PC-3 (cell line): ENCODE data around the gene LIN7B. TPM values are rescaled to one million over a fixed set of nuclear protein-coding genes. Genes with fewer than 3 reads are reported as not detected.

Experiments used
- ATAC-seq: fragments of 200-7000 bp; cut with Tn5 transposase; 2 replicates; pipeline ENCODE4 v1.9.1; 2020; ENCODE audit warnings: mild to moderate bottlenecking, moderate library complexity
- BruUV-seq: library from RNA; stranded (reverse); fragments of 400-500 nt; replicated peaks from 2 replicates; lab custom pipeline; 2021; lab: Mats Ljungman, UMichigan
- CTCF ChIA-PET: fragments of 300-600 bp; sonication (Branson Sonifier 250); formaldehyde crosslinking; loops from one replicate; lab custom pipeline; 2022; ENCODE audit warnings: antibody characterized with exemption; lab: Charles Lee
- POLR2A ChIA-PET: fragments of 300-600 bp; sonication (Branson Sonifier 250); formaldehyde crosslinking; loops from one replicate; lab custom pipeline; 2022; ENCODE audit warnings: antibody characterized with exemption; ENCODE audit not compliant: unreplicated experiment; lab: Charles Lee
- DNase-seq: peaks from one replicate; pipeline ENCODE4 v3.0.0-alpha.2; 2015
- H2AFZ ChIP-seq: fragments of 300-600 bp; sonication (generic); 2 replicates; pipeline ENCODE4 v1.6.0; 2016; ENCODE audit warnings: antibody characterized with exemption, low read length
- H3F3A ChIP-seq: fragments of 300-600 bp; sonication (generic); one replicate; pipeline ENCODE4 v1.6.0; 2017; ENCODE audit warnings: antibody characterized with exemption, low read length, control low read depth, mild to moderate bottlenecking; ENCODE audit not compliant: unreplicated experiment
- H3K27ac ChIP-seq: fragments of 300-600 bp; sonication (generic); 2 replicates; pipeline ENCODE4 v1.5.1; 2016; ENCODE audit warnings: mild to moderate bottlenecking, low read length
- H3K27me3 ChIP-seq: fragments of 300-600 bp; sonication (generic); 2 replicates; pipeline ENCODE4 v1.6.1; 2016; ENCODE audit warnings: low read length, mixed read lengths
- H3K36me3 ChIP-seq: fragments of 300-600 bp; sonication (generic); 2 replicates; pipeline ENCODE4 v1.6.1; 2016; ENCODE audit warnings: low read depth, mixed run types, low read length, mixed read lengths
- H3K4me1 ChIP-seq: fragments of 300-600 bp; sonication (generic); 2 replicates; pipeline ENCODE4 v1.5.1; 2016; ENCODE audit warnings: low read length; ENCODE audit not compliant: insufficient read depth
- H3K4me2 ChIP-seq: fragments of 300-600 bp; sonication (generic); 2 replicates; pipeline ENCODE4 v1.6.0; 2016; ENCODE audit warnings: low read length
- H3K4me3 ChIP-seq: fragments of 300-600 bp; sonication (generic); 2 replicates; pipeline ENCODE4 v1.5.1; 2016; ENCODE audit warnings: mild to moderate bottlenecking, low read length, mixed read lengths
- H3K79me2 ChIP-seq: fragments of 300-600 bp; sonication (generic); 2 replicates; pipeline ENCODE4 v1.6.1; 2017; ENCODE audit warnings: low read length, mixed read lengths
- H3K9ac ChIP-seq: fragments of 300-600 bp; sonication (generic); 2 replicates; pipeline ENCODE4 v1.6.0; 2016; ENCODE audit warnings: mild to moderate bottlenecking, low read length
- H3K9me2 ChIP-seq: fragments of 300-600 bp; sonication (generic); replicated peaks from 2 replicates; pipeline ENCODE4 v1.6.1; 2016; ENCODE audit warnings: mixed run types, low read length, mixed read lengths
- H3K9me3 ChIP-seq: fragments of 300-600 bp; sonication (generic); 2 replicates; pipeline ENCODE4 v1.6.1; 2016; ENCODE audit warnings: low read length, mixed read lengths
- H4K20me1 ChIP-seq: fragments of 300-600 bp; sonication (generic); 2 replicates; pipeline ENCODE4 v1.6.1; 2016; ENCODE audit warnings: low read length, mixed read lengths
- CTCF ChIP-seq: fragments of 300-600 bp; sonication (generic); conservative IDR thresholded peaks from 2 replicates; pipeline ENCODE4 v1.5.1; 2017; ENCODE audit warnings: antibody characterized with exemption, low read depth, mild to moderate bottlenecking, low read length
- EZH2 ChIP-seq: fragments of 300-600 bp; sonication (generic); IDR thresholded peaks from one replicate; pipeline ENCODE4 v1.6.1; 2017; ENCODE audit warnings: antibody characterized with exemption, mild to moderate bottlenecking, low read length; ENCODE audit not compliant: unreplicated experiment
- EZH2phosphoT487 ChIP-seq: fragments of 300-600 bp; sonication (generic); IDR thresholded peaks from 2 replicates; pipeline ENCODE4 v1.6.1; 2018; ENCODE audit warnings: mild to moderate bottlenecking, antibody characterized with exemption, low read length, borderline replicate concordance
- intact Hi-C: fragments of 100-400 bp; cut with micrococcal nuclease; formaldehyde crosslinking; loops from 2 replicates; pipeline ENCODE4 v1.9.0; 2023
- total RNA-seq: library from RNA; depleted of rRNA; stranded (reverse); fragments of >200 nt; gene quantifications from 2 replicates; pipeline ENCODE4 v1.2.3, GENCODE V29; 2014

Gene LIN7B
- total RNA-seq, 1 experiment from 2014 or later: 11.6 TPM

- ChIA-PET CTCF (no interaction called here), POLR2A (interaction anchor here (0.7 kb wide), 1 partner anchor 394 kb away, joined by 5 read pairs; no protein-coding TSS in a partner anchor)
- no peak overlapping the region for H3K9ac ChIP-seq
- no peak for ATAC-seq
- DNase-seq: no peak
- H2AFZ ChIP-seq: no peak overlapping the region
- H4K20me1 ChIP-seq: no peaks in the 10 kb centered on the region
- no peak overlapping the region for H3K27ac ChIP-seq
- no peaks in the 10 kb centered on the region for H3K9me3 ChIP-seq
- H3K79me2 ChIP-seq: no peaks in the 10 kb centered on the region
- TF ChIP-seq CTCF: no peak
- TF ChIP-seq EZH2: no peak
- intact Hi-C loops: no loop called here
- H3F3A ChIP-seq: no peaks in the 10 kb centered on the region
- no TSS peak for BruUV-seq
- H3K27me3 ChIP-seq: no peaks in the 10 kb centered on the region
- no peaks in the 10 kb centered on the region for H3K4me1 ChIP-seq
- H3K4me2 ChIP-seq: no peak overlapping the region
- no peak overlapping the region for H3K4me3 ChIP-seq
- H3K9me2 ChIP-seq: no peaks in the 10 kb centered on the region
- H3K36me3 ChIP-seq: no peaks in the 10 kb centered on the region
Measured at GRCh38 chr19:49133621-49134454, 19.7 kb downstream of the LIN7B start.

- TF ChIP-seq CTCF (no peak), EZH2phosphoT487 (no peak), EZH2 (no peak)
- no peak for DNase-seq
- no TSS peak for BruUV-seq
- intact Hi-C loops: no loop called here
- POLR2A ChIA-PET: no interaction called here
- Histone ChIP-seq H3K9me2 (no peaks in the 10 kb centered on the region), H4K20me1 (no peaks in the 10 kb centered on the region), H3K4me2 (no peak overlapping the region), H3K9me3 (no peaks in the 10 kb centered on the region), H3K4me1 (no peaks in the 10 kb centered on the region), H3K27me3 (no peaks in the 10 kb centered on the region), H3K27ac (no peak overlapping the region), H3K79me2 (no peaks in the 10 kb centered on the region), H3K4me3 (no peak overlapping the region), H2AFZ (no peak overlapping the region), H3K9ac (no peak overlapping the region), H3K36me3 (no peaks in the 10 kb centered on the region), H3F3A (no peaks in the 10 kb centered on the region)
- ATAC-seq: no peak
- CTCF ChIA-PET: no interaction called here
Measured at GRCh38 chr19:49135686-49136085, 21.5 kb downstream of the LIN7B start.

GRCh38 chr19:49136771-49137171 lies 22.6 kb downstream of the LIN7B start:
- POLR2A ChIA-PET: no interaction called here

More at GRCh38 chr19:49136771-49137171, 22.6 kb downstream of the LIN7B start:
- no peak overlapping the region for H3K27ac ChIP-seq
- no peak overlapping the region for H3K4me2 ChIP-seq
- H2AFZ ChIP-seq: no peak overlapping the region
- no peaks in the 10 kb centered on the region; the same call in 1 of the 2 replicates for H3K36me3 ChIP-seq
- no peak overlapping the region for H3K9ac ChIP-seq
- no peaks in the 10 kb centered on the region for H3F3A ChIP-seq
- ATAC-seq (no peak), DNase-seq (no peak)
- BruUV-seq: no TSS peak
- no peaks in the 10 kb centered on the region for H3K4me1 ChIP-seq
- TF ChIP-seq EZH2phosphoT487: no peak
- no peak for TF ChIP-seq CTCF
- no peak for TF ChIP-seq EZH2
- no peaks in the 10 kb centered on the region for H4K20me1 ChIP-seq
- intact Hi-C loops: no loop called here
- no peaks in the 10 kb centered on the region for H3K9me3 ChIP-seq
- no peaks in the 10 kb centered on the region for H3K27me3 ChIP-seq
- no peaks in the 10 kb centered on the region for H3K9me2 ChIP-seq
- peaks cover 6% of the 10 kb centered on the region for H3K79me2 ChIP-seq
- no peak overlapping the region for H3K4me3 ChIP-seq
- CTCF ChIA-PET: no interaction called here
